MM.1S (cell line): Measurements from ENCODE around the gene FAM216B.

Source experiments
- CTCF ChIP-seq: fragments of 300-600 bp; sonication (generic); IDR thresholded peaks from 2 replicates; pipeline ENCODE4 v1.5.1; 2016; ENCODE audit warnings: antibody characterized with exemption, low read length, mixed read lengths
- EZH2 ChIP-seq: fragments of 300-600 bp; sonication (generic); optimal IDR thresholded peaks from 2 replicates; pipeline ENCODE3; 2017; ENCODE audit warnings: low read depth, mild to moderate bottlenecking, antibody characterized with exemption, low read length, mixed read lengths
- EZH2phosphoT487 ChIP-seq: fragments of 300-600 bp; sonication (generic); IDR thresholded peaks from 2 replicates; pipeline ENCODE4 v1.6.1; 2018; ENCODE audit warnings: antibody characterized with exemption, low read length

- no peak for TF ChIP-seq EZH2phosphoT487
- no peak for TF ChIP-seq CTCF
- no peak for TF ChIP-seq EZH2
Observed at GRCh38 chr13:42757678-42758420, 23.5 kb upstream of the FAM216B start.
